HL-60/S4 treated with retinoic acid at 250 ng/mL for 4 days and 3 days (cell line): Measurements from ENCODE around the gene TEX14.
"Not testable (repeated sequence)": the region's sequence is repeated elsewhere in the genome, so short reads cannot be mapped to it uniquely, and the experiment has no call there.

ENCODE experiments used
- in situ Hi-C: fragments of 300-500 bp; cut with MboI; formaldehyde crosslinking; loops from 2 replicates; pipeline ENCODE4 v1.7.0; 2022; ENCODE audit warnings: low sequenced_read_pairs

TEX14 gene

GRCh38 chr17:58659714-58660084 is 32.1 kb downstream of the TEX14 start:
- in situ Hi-C loops: not testable (repeated sequence)

- in situ Hi-C loops: no loop called here
These were observed 32.8 kb downstream of the TEX14 start for GRCh38 chr17:58658804-58659713.

- in situ Hi-C loops: not testable (repeated sequence)
These were observed 33.7 kb downstream of the TEX14 start for GRCh38 chr17:58657962-58658803.

GRCh38 chr17:58648236-58648635 is 43.6 kb downstream of the TEX14 start:
- in situ Hi-C loops: no loop called here

GRCh38 chr17:58643147-58643546 is 48.7 kb downstream of the TEX14 start:
- in situ Hi-C loops: no loop called here

- in situ Hi-C loops: no loop called here
These were observed 49.9 kb downstream of the TEX14 start for GRCh38 chr17:58641887-58642311.

GRCh38 chr17:58640202-58640601 is 51.6 kb downstream of the TEX14 start:
- in situ Hi-C loops: no loop called here

GRCh38 chr17:58639681-58640080 is 52.2 kb downstream of the TEX14 start:
- in situ Hi-C loops: no loop called here

- in situ Hi-C loops: no loop called here
These were observed 54.8 kb downstream of the TEX14 start for GRCh38 chr17:58637011-58637570.

- in situ Hi-C loops: no loop called here
These were observed 59.2 kb downstream of the TEX14 start for GRCh38 chr17:58632324-58633314.

GRCh38 chr17:58631523-58632323 is 60.1 kb downstream of the TEX14 start:
- in situ Hi-C loops: no loop called here

- in situ Hi-C loops: no loop called here
These were observed 60.8 kb downstream of the TEX14 start for GRCh38 chr17:58630883-58631522.

- in situ Hi-C loops: no loop called here
These were observed 64.9 kb downstream of the TEX14 start for GRCh38 chr17:58626905-58627304.

GRCh38 chr17:58624751-58625150 is 67.1 kb downstream of the TEX14 start:
- in situ Hi-C loops: no loop called here

- in situ Hi-C loops: no loop called here
These were observed 70.7 kb downstream of the TEX14 start for GRCh38 chr17:58621174-58621573.

- in situ Hi-C loops: no loop called here
These were observed 73.5 kb downstream of the TEX14 start for GRCh38 chr17:58618336-58618735.

GRCh38 chr17:58617563-58617962 is 74.3 kb downstream of the TEX14 start:
- in situ Hi-C loops: no loop called here

- in situ Hi-C loops: no loop called here
These were observed 75.8 kb downstream of the TEX14 start for GRCh38 chr17:58615768-58616659.
